ENCODE results near the gene ZPR1.

Gene ZPR1

GRCh38 chr11:116821050-116821918 lies 33.5 kb upstream of the ZPR1 start:
- Histone ChIP-seq H3K4me3 (ENCODE audit: low read length) (no peak overlapping the region), H3K9me3 (ENCODE audit: control insufficient read depth, low read length) (no peaks in the 10 kb centered on the region), H3K4me1 (ENCODE audit: control insufficient read depth, insufficient read depth, low read length) (no peaks in the 10 kb centered on the region), H3K27me3 (replicated peaks; ENCODE audit: control insufficient read depth, insufficient read depth, low read length) (no peaks in the 10 kb centered on the region), H3K9ac (ENCODE audit: low read length) (no peak overlapping the region), H3K36me3 (ENCODE audit: control insufficient read depth, insufficient read depth, low read length, severe bottlenecking) (no peaks in the 10 kb centered on the region)
- no peak for DNase-seq (ENCODE audit: low read depth)

GRCh38 chr11:116819049-116819448 lies 31.2 kb upstream of the ZPR1 start:
- no peak for DNase-seq (ENCODE audit: low read depth)
- Histone ChIP-seq H3K27me3 (replicated peaks; ENCODE audit: control insufficient read depth, insufficient read depth, low read length) (no peaks in the 10 kb centered on the region), H3K4me1 (ENCODE audit: control insufficient read depth, insufficient read depth, low read length) (no peaks in the 10 kb centered on the region), H3K9me3 (ENCODE audit: control insufficient read depth, low read length) (no peaks in the 10 kb centered on the region), H3K4me3 (ENCODE audit: low read length) (no peak overlapping the region), H3K36me3 (ENCODE audit: control insufficient read depth, insufficient read depth, low read length, severe bottlenecking) (no peaks in the 10 kb centered on the region), H3K9ac (ENCODE audit: low read length) (no peak overlapping the region)

- Histone ChIP-seq H3K27me3 (replicated peaks; ENCODE audit: control insufficient read depth, insufficient read depth, low read length) (no peaks in the 10 kb centered on the region), H3K4me3 (ENCODE audit: low read length) (no peak overlapping the region), H3K9me3 (ENCODE audit: control insufficient read depth, low read length) (peaks cover 3% of the 10 kb centered on the region), H3K36me3 (ENCODE audit: control insufficient read depth, insufficient read depth, low read length, severe bottlenecking) (no peaks in the 10 kb centered on the region), H3K4me1 (ENCODE audit: control insufficient read depth, insufficient read depth, low read length) (no peaks in the 10 kb centered on the region), H3K9ac (ENCODE audit: low read length) (no peak overlapping the region)
- no peak for DNase-seq (ENCODE audit: low read depth)
Measured at GRCh38 chr11:116814502-116814901, 26.7 kb upstream of the ZPR1 start.

GRCh38 chr11:116813781-116814471 lies 26.1 kb upstream of the ZPR1 start:
- no peaks in the 10 kb centered on the region for H3K36me3 ChIP-seq (ENCODE audit: control insufficient read depth, insufficient read depth, low read length, severe bottlenecking)
- no peak overlapping the region for H3K4me3 ChIP-seq (ENCODE audit: low read length)
- H3K9ac ChIP-seq (ENCODE audit: low read length), result no peak overlapping the region
- no peak for DNase-seq (ENCODE audit: low read depth)
- peaks cover 4% of the 10 kb centered on the region for H3K4me1 ChIP-seq (ENCODE audit: control insufficient read depth, insufficient read depth, low read length)
- peaks cover 3% of the 10 kb centered on the region for H3K9me3 ChIP-seq (ENCODE audit: control insufficient read depth, low read length)
- no peaks in the 10 kb centered on the region for H3K27me3 ChIP-seq (replicated peaks; ENCODE audit: control insufficient read depth, insufficient read depth, low read length)

GRCh38 chr11:116813170-116813569 lies 25.3 kb upstream of the ZPR1 start:
- no peaks in the 10 kb centered on the region for H3K27me3 ChIP-seq (replicated peaks; ENCODE audit: control insufficient read depth, insufficient read depth, low read length)
- H3K9me3 ChIP-seq (ENCODE audit: control insufficient read depth, low read length), result peaks cover 3% of the 10 kb centered on the region
- H3K36me3 ChIP-seq (ENCODE audit: control insufficient read depth, insufficient read depth, low read length, severe bottlenecking), result no peaks in the 10 kb centered on the region
- no peak overlapping the region for H3K4me3 ChIP-seq (ENCODE audit: low read length)
- H3K9ac ChIP-seq (ENCODE audit: low read length), result no peak overlapping the region
- H3K4me1 ChIP-seq (ENCODE audit: control insufficient read depth, insufficient read depth, low read length), result peaks cover 10% of the 10 kb centered on the region
- no peak for DNase-seq (ENCODE audit: low read depth)

- H3K9me3 ChIP-seq (ENCODE audit: control insufficient read depth, low read length), result peaks cover 3% of the 10 kb centered on the region
- no peak overlapping the region for H3K9ac ChIP-seq (ENCODE audit: low read length)
- DNase-seq (ENCODE audit: low read depth), result no peak
- no peaks in the 10 kb centered on the region for H3K27me3 ChIP-seq (replicated peaks; ENCODE audit: control insufficient read depth, insufficient read depth, low read length)
- H3K36me3 ChIP-seq (ENCODE audit: control insufficient read depth, insufficient read depth, low read length, severe bottlenecking), result no peaks in the 10 kb centered on the region
- no peak overlapping the region for H3K4me3 ChIP-seq (ENCODE audit: low read length)
- peaks cover 10% of the 10 kb centered on the region for H3K4me1 ChIP-seq (ENCODE audit: control insufficient read depth, insufficient read depth, low read length)
Measured at GRCh38 chr11:116812109-116812508, 24.3 kb upstream of the ZPR1 start.

GRCh38 chr11:116811194-116811593 lies 23.4 kb upstream of the ZPR1 start:
- H3K36me3 ChIP-seq (ENCODE audit: control insufficient read depth, insufficient read depth, low read length, severe bottlenecking), result no peaks in the 10 kb centered on the region
- peaks cover 10% of the 10 kb centered on the region for H3K4me1 ChIP-seq (ENCODE audit: control insufficient read depth, insufficient read depth, low read length)
- no peak for DNase-seq (ENCODE audit: low read depth)
- peaks cover 3% of the 10 kb centered on the region for H3K9me3 ChIP-seq (ENCODE audit: control insufficient read depth, low read length)
- H3K9ac ChIP-seq (ENCODE audit: low read length), result no peak overlapping the region
- no peaks in the 10 kb centered on the region for H3K27me3 ChIP-seq (replicated peaks; ENCODE audit: control insufficient read depth, insufficient read depth, low read length)
- H3K4me3 ChIP-seq (ENCODE audit: low read length), result no peak overlapping the region

- H3K36me3 ChIP-seq (ENCODE audit: control insufficient read depth, insufficient read depth, low read length, severe bottlenecking), result no peaks in the 10 kb centered on the region
- peaks cover 3% of the 10 kb centered on the region for H3K9me3 ChIP-seq (ENCODE audit: control insufficient read depth, low read length)
- no peak overlapping the region for H3K4me3 ChIP-seq (ENCODE audit: low read length)
- H3K4me1 ChIP-seq (ENCODE audit: control insufficient read depth, insufficient read depth, low read length), result peaks cover 10% of the 10 kb centered on the region
- no peak overlapping the region for H3K9ac ChIP-seq (ENCODE audit: low read length)
- no peak for DNase-seq (ENCODE audit: low read depth)
- no peaks in the 10 kb centered on the region for H3K27me3 ChIP-seq (replicated peaks; ENCODE audit: control insufficient read depth, insufficient read depth, low read length)
Measured at GRCh38 chr11:116808262-116809175, 20.7 kb upstream of the ZPR1 start.

- Histone ChIP-seq H3K36me3 (ENCODE audit: control insufficient read depth, insufficient read depth, low read length, severe bottlenecking) (no peaks in the 10 kb centered on the region), H3K4me1 (ENCODE audit: control insufficient read depth, insufficient read depth, low read length) (peaks cover 10% of the 10 kb centered on the region), H3K27me3 (replicated peaks; ENCODE audit: control insufficient read depth, insufficient read depth, low read length) (no peaks in the 10 kb centered on the region), H3K9ac (ENCODE audit: low read length) (no peak overlapping the region), H3K9me3 (ENCODE audit: control insufficient read depth, low read length) (no peaks in the 10 kb centered on the region), H3K4me3 (ENCODE audit: low read length) (no peak overlapping the region)
- no peak for DNase-seq (ENCODE audit: low read depth)
Measured at GRCh38 chr11:116807601-116808261, 19.9 kb upstream of the ZPR1 start.

- H3K4me1 ChIP-seq (ENCODE audit: control insufficient read depth, insufficient read depth, low read length), result peaks cover 7% of the 10 kb centered on the region
- H3K9me3 ChIP-seq (ENCODE audit: control insufficient read depth, low read length), result no peaks in the 10 kb centered on the region
- no peaks in the 10 kb centered on the region for H3K27me3 ChIP-seq (replicated peaks; ENCODE audit: control insufficient read depth, insufficient read depth, low read length)
- H3K4me3 ChIP-seq (ENCODE audit: low read length), result no peak overlapping the region
- no peaks in the 10 kb centered on the region for H3K36me3 ChIP-seq (ENCODE audit: control insufficient read depth, insufficient read depth, low read length, severe bottlenecking)
- no peak overlapping the region for H3K9ac ChIP-seq (ENCODE audit: low read length)
- no peak for DNase-seq (ENCODE audit: low read depth)
Measured at GRCh38 chr11:116804001-116804400, 16.2 kb upstream of the ZPR1 start.

Data from adipocyte (in vitro differentiated cells).